Activated T-helper 17 cell treated with anti-CD3 and anti-CD28 coated beads, Interleukin-2, amount 50 U/mL, for 72 hours (primary cell): Measurements from ENCODE around the gene GSC. TPM values are rescaled to one million over a fixed set of nuclear protein-coding genes. Genes with fewer than 3 reads are reported as not detected.
"Not testable (repeated sequence)": the region's sequence is repeated elsewhere in the genome, so short reads cannot be mapped to it uniquely, and the experiment has no call there.

Experiments
- ATAC-seq: fragments of 150-1000 bp; cut with Tn5 transposase; replicated peaks from 2 replicates; pipeline ENCODE4 v1.10.0; 2021; ENCODE audit warnings: mild to moderate bottlenecking, moderate library complexity
- H3K27ac Mint-ChIP-seq: one replicate; pipeline ENCODE4 v1.8.0; 2022; ENCODE audit warnings: mixed read lengths
- H3K27me3 Mint-ChIP-seq: one replicate; pipeline ENCODE4 v1.8.0; 2022; ENCODE audit warnings: mixed read lengths
- H3K36me3 Mint-ChIP-seq: one replicate; pipeline ENCODE4 v1.8.0; 2022; ENCODE audit warnings: low read depth, mild to moderate bottlenecking, mixed read lengths
- H3K4me1 Mint-ChIP-seq: one replicate; pipeline ENCODE4 v1.8.0; 2022; ENCODE audit warnings: mixed read lengths
- H3K4me3 Mint-ChIP-seq: one replicate; pipeline ENCODE4 v1.8.0; 2022; ENCODE audit warnings: mild to moderate bottlenecking, mixed read lengths
- H3K9me3 Mint-ChIP-seq: one replicate; pipeline ENCODE4 v1.8.0; 2022; ENCODE audit warnings: mixed read lengths
- total RNA-seq, 2 donors: library from RNA; stranded (reverse); gene quantifications; one replicate each; pipeline ENCODE4 v1.2.3, GENCODE V29; 2022

Gene GSC
- not detected for total RNA-seq

- H3K4me1 Mint-ChIP-seq, result peaks cover 14% of the 10 kb centered on the region
- no peaks in the 10 kb centered on the region for H3K9me3 Mint-ChIP-seq
- H3K27ac Mint-ChIP-seq, result no peak within 1 kb of the TSS
- peak; percentile 31 for ATAC-seq
- H3K27me3 Mint-ChIP-seq, result peaks cover 68% of the 10 kb centered on the region
- H3K36me3 Mint-ChIP-seq, result peaks cover 5% of the 10 kb centered on the region
- peak within 1 kb of the TSS; percentile 69 for H3K4me3 Mint-ChIP-seq
Measured at GRCh38 chr14:94769391-94770250, at the start of gene GSC. GSC (minus strand) TSS chr14:94770113; CDS start chr14:94770015, 98 bp downstream.

GRCh38 chr14:94819531-94819930, 49.6 kb upstream of the GSC start:
- H3K27ac Mint-ChIP-seq, result no peak overlapping the region
- no peaks in the 10 kb centered on the region for H3K36me3 Mint-ChIP-seq
- no peak overlapping the region for H3K4me3 Mint-ChIP-seq
- H3K27me3 Mint-ChIP-seq, result peaks cover 16% of the 10 kb centered on the region
- ATAC-seq, result no peak
- peaks cover 7% of the 10 kb centered on the region for H3K9me3 Mint-ChIP-seq
- H3K4me1 Mint-ChIP-seq, result no peaks in the 10 kb centered on the region

- Mint-ChIP-seq H3K27ac (no peak overlapping the region), H3K9me3 (no peaks in the 10 kb centered on the region), H3K4me3 (no peak overlapping the region), H3K27me3 (peaks cover 9% of the 10 kb centered on the region), H3K36me3 (no peaks in the 10 kb centered on the region), H3K4me1 (no peaks in the 10 kb centered on the region)
- ATAC-seq, result no peak
Measured at GRCh38 chr14:94816113-94816512, 46.2 kb upstream of the GSC start.

GRCh38 chr14:94805680-94806288, 35.9 kb upstream of the GSC start:
- Mint-ChIP-seq H3K4me3 (no peak overlapping the region), H3K27me3 (peaks cover 5% of the 10 kb centered on the region), H3K9me3 (no peaks in the 10 kb centered on the region), H3K27ac (no peak overlapping the region), H3K36me3 (no peaks in the 10 kb centered on the region), H3K4me1 (no peaks in the 10 kb centered on the region)
- no peak for ATAC-seq

- no peaks in the 10 kb centered on the region for H3K36me3 Mint-ChIP-seq
- no peak overlapping the region for H3K27ac Mint-ChIP-seq
- no peak for ATAC-seq
- H3K4me1 Mint-ChIP-seq, result no peaks in the 10 kb centered on the region
- no peaks in the 10 kb centered on the region for H3K9me3 Mint-ChIP-seq
- peaks cover 15% of the 10 kb centered on the region for H3K27me3 Mint-ChIP-seq
- no peak overlapping the region for H3K4me3 Mint-ChIP-seq
Measured at GRCh38 chr14:94801225-94801624, 31.3 kb upstream of the GSC start.

- not testable (repeated sequence) for H3K36me3 Mint-ChIP-seq, H3K27ac Mint-ChIP-seq, H3K4me1 Mint-ChIP-seq, ATAC-seq, H3K9me3 Mint-ChIP-seq, H3K4me3 Mint-ChIP-seq
- H3K27me3 Mint-ChIP-seq, result peaks cover 17% of the 10 kb centered on the region
Measured at GRCh38 chr14:94800764-94801163, 30.9 kb upstream of the GSC start.

GRCh38 chr14:94797887-94798286, 28.0 kb upstream of the GSC start:
- ATAC-seq, result no peak
- Mint-ChIP-seq H3K9me3 (no peaks in the 10 kb centered on the region), H3K4me1 (no peaks in the 10 kb centered on the region), H3K27me3 (peaks cover 32% of the 10 kb centered on the region), H3K36me3 (no peaks in the 10 kb centered on the region), H3K4me3 (no peak overlapping the region), H3K27ac (no peak overlapping the region)

GRCh38 chr14:94796278-94796677, 26.4 kb upstream of the GSC start:
- H3K27ac Mint-ChIP-seq, result no peak overlapping the region
- H3K4me1 Mint-ChIP-seq, result no peaks in the 10 kb centered on the region
- ATAC-seq, result no peak
- no peaks in the 10 kb centered on the region for H3K36me3 Mint-ChIP-seq
- H3K27me3 Mint-ChIP-seq, result peaks cover 36% of the 10 kb centered on the region
- H3K4me3 Mint-ChIP-seq, result no peak overlapping the region
- no peaks in the 10 kb centered on the region for H3K9me3 Mint-ChIP-seq

- Mint-ChIP-seq H3K36me3 (no peaks in the 10 kb centered on the region), H3K4me1 (no peaks in the 10 kb centered on the region), H3K4me3 (no peak overlapping the region), H3K9me3 (no peaks in the 10 kb centered on the region), H3K27me3 (peaks cover 36% of the 10 kb centered on the region), H3K27ac (no peak overlapping the region)
- ATAC-seq, result no peak
Measured at GRCh38 chr14:94795372-94795771, 25.5 kb upstream of the GSC start.

GRCh38 chr14:94793901-94794300, 24.0 kb upstream of the GSC start:
- Mint-ChIP-seq H3K4me1 (no peaks in the 10 kb centered on the region), H3K27me3 (peaks cover 25% of the 10 kb centered on the region), H3K4me3 (no peak overlapping the region)

GRCh38 chr14:94787655-94788054, 17.7 kb upstream of the GSC start:
- Mint-ChIP-seq H3K4me1 (no peaks in the 10 kb centered on the region), H3K27me3 (peaks cover 6% of the 10 kb centered on the region), H3K27ac (no peak overlapping the region), H3K9me3 (no peaks in the 10 kb centered on the region), H3K4me3 (no peak overlapping the region), H3K36me3 (no peaks in the 10 kb centered on the region)
- ATAC-seq, result no peak

More at GRCh38 chr14:94793901-94794300, 24.0 kb upstream of the GSC start:
- ATAC-seq, result no peak
- Mint-ChIP-seq H3K9me3 (no peaks in the 10 kb centered on the region), H3K27ac (no peak overlapping the region), H3K36me3 (no peaks in the 10 kb centered on the region)

- H3K9me3 Mint-ChIP-seq, result no peaks in the 10 kb centered on the region
- no peaks in the 10 kb centered on the region for H3K36me3 Mint-ChIP-seq
- no peak for ATAC-seq
- peaks cover 8% of the 10 kb centered on the region for H3K27me3 Mint-ChIP-seq
- no peak overlapping the region for H3K4me3 Mint-ChIP-seq
- no peak overlapping the region for H3K27ac Mint-ChIP-seq
- no peaks in the 10 kb centered on the region for H3K4me1 Mint-ChIP-seq
Measured at GRCh38 chr14:94787092-94787491, 17.2 kb upstream of the GSC start.

- peaks cover under 1% of the 10 kb centered on the region for H3K36me3 Mint-ChIP-seq
- H3K4me1 Mint-ChIP-seq, result peaks cover under 1% of the 10 kb centered on the region
- peaks cover 30% of the 10 kb centered on the region for H3K27me3 Mint-ChIP-seq
- no peak overlapping the region for H3K4me3 Mint-ChIP-seq
- ATAC-seq, result no peak
- no peaks in the 10 kb centered on the region for H3K9me3 Mint-ChIP-seq
- H3K27ac Mint-ChIP-seq, result no peak overlapping the region
Measured at GRCh38 chr14:94780536-94781399, 10.9 kb upstream of the GSC start.

GRCh38 chr14:94779713-94780112, 9.8 kb upstream of the GSC start:
- H3K27ac Mint-ChIP-seq, result no peak overlapping the region
- H3K27me3 Mint-ChIP-seq, result peaks cover 40% of the 10 kb centered on the region
- no peaks in the 10 kb centered on the region for H3K9me3 Mint-ChIP-seq

More at GRCh38 chr14:94779713-94780112, 9.8 kb upstream of the GSC start:
- H3K36me3 Mint-ChIP-seq, result peaks cover 5% of the 10 kb centered on the region
- peaks cover 5% of the 10 kb centered on the region for H3K4me1 Mint-ChIP-seq
- no peak for ATAC-seq
- H3K4me3 Mint-ChIP-seq, result no peak overlapping the region
